ENCODE measurements around the gene EPHB1.

Gene EPHB1

DNA sequence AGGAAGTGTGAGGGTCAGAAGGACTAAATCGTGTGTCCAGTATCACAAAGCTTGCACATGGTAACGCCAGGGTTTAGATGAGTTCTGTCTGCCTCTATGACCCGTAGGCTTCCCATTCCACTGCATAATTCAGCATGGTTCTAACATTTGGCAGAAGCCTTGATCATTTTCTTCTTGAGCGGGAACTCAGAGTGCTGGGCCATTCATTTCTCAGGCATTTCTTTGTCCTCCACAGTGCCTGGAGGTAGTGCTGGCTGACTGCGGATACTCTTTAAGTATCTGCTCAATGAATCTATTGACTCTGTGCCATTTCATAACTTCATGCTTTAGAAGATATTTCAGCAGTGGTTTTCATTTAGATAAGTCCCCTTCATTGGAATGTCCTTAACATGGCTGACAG lies 370.2 kb downstream of the EPHB1 start:
- Histone ChIP-seq H3K9me3 (ENCODE audit: severe bottlenecking) (no peaks in the 10 kb centered on the region), H3K27me3 (ENCODE audit: insufficient read depth, poor library complexity, severe bottlenecking) (peaks cover 4% of the 10 kb centered on the region), H3K4me1 (ENCODE audit: insufficient read depth, poor library complexity, severe bottlenecking) (no peaks in the 10 kb centered on the region), H3K4me3 (ENCODE audit: severe bottlenecking) (no peak overlapping the region), H3K36me3 (ENCODE audit: low read depth) (no peaks in the 10 kb centered on the region), H3K27ac (ENCODE audit: poor library complexity, severe bottlenecking) (no peak overlapping the region)
- ATAC-seq (ENCODE audit: low read depth) (no peak), DNase-seq (ENCODE audit: low spot score) (no peak)
- no peak for TF ChIP-seq CTCF (IDR thresholded peaks at IDR 0.05; ENCODE audit: poor library complexity, severe bottlenecking)

DNA sequence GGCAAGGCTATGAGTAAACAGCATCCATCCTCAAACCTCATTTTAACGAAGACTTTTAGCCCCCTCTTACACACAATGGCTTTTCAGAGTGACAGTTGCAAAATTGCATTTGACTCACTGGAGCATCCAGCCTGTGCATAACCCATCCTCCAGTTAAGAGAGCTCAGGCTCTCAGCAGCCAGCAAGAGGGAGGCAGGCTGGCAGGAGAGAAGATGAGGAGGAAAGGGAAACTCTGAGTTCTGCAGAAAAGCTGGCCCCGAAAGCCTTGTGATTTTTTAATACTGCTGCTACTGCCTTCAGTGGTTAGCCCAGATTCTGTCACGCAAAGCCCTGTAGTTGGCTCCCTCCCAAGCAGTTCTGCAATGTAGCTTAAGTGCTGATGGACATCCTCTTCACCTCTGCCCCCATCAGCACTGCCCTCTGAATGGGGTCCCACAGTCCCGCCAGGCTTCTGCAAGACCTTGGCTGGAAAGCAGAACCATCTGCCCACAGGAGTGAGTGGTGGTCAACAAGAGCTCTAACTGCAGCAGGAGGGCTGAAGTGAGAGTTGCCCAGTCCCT lies 371.3 kb downstream of the EPHB1 start:
- Histone ChIP-seq H3K27me3 (ENCODE audit: insufficient read depth, poor library complexity, severe bottlenecking) (peaks cover 4% of the 10 kb centered on the region), H3K9me3 (ENCODE audit: severe bottlenecking) (no peaks in the 10 kb centered on the region), H3K36me3 (ENCODE audit: low read depth) (no peaks in the 10 kb centered on the region), H3K4me3 (ENCODE audit: severe bottlenecking) (no peak overlapping the region), H3K4me1 (ENCODE audit: insufficient read depth, poor library complexity, severe bottlenecking) (no peaks in the 10 kb centered on the region), H3K27ac (ENCODE audit: poor library complexity, severe bottlenecking) (no peak overlapping the region)
- no peak for TF ChIP-seq CTCF (IDR thresholded peaks at IDR 0.05; ENCODE audit: poor library complexity, severe bottlenecking)
- ATAC-seq (ENCODE audit: low read depth) (no peak), DNase-seq (ENCODE audit: low spot score) (no peak)

DNA sequence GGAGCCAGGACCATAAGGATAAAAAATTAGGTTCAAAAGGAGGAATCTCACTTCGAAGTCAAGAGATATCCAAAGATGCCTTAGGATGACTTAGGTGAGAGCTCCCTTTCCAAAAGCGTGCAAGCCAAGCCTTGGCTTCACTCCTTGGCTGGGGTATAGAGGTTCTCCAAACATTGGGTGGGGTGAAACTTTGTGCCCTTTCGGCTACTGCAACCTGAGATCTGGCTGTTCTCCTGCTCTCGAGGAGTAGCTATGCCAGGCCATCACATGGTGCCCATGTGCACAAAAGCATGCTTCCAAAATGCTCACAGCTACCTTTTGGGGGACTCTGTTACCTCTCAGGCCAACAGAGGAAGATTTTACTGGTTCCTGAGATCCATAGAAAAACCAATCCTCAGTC lies 373.8 kb downstream of the EPHB1 start:
- TF ChIP-seq CTCF (IDR thresholded peaks at IDR 0.05; ENCODE audit: poor library complexity, severe bottlenecking) = no peak
- DNase-seq (ENCODE audit: low spot score) (no peak), ATAC-seq (ENCODE audit: low read depth) (no peak)
- Histone ChIP-seq H3K4me1 (ENCODE audit: insufficient read depth, poor library complexity, severe bottlenecking) (no peaks in the 10 kb centered on the region), H3K9me3 (ENCODE audit: severe bottlenecking) (no peaks in the 10 kb centered on the region), H3K36me3 (ENCODE audit: low read depth) (no peaks in the 10 kb centered on the region), H3K27me3 (ENCODE audit: insufficient read depth, poor library complexity, severe bottlenecking) (peaks cover 4% of the 10 kb centered on the region), H3K27ac (ENCODE audit: poor library complexity, severe bottlenecking) (no peak overlapping the region), H3K4me3 (ENCODE audit: severe bottlenecking) (no peak overlapping the region)

DNA sequence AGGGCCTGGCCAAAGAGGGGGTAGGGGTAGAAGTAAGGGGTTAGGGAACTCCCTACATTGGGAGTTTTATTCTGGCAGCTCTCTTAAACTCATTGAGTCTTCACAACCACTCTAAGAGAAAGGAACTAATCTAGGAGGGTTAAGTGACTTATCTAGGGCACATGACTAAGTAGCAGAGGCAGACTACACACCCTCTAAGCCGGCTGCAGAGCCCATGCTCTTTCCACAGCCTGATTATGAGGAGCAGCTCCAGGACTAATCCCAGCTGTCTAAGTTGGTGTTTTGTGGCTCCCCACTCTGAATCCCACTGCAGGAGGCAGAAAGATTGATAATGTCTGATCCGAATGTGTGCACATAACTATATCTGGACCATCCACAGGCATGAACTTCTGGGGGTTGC lies 374.6 kb downstream of the EPHB1 start:
- DNase-seq (ENCODE audit: low spot score) (no peak), ATAC-seq (ENCODE audit: low read depth) (no peak)
- no peak for TF ChIP-seq CTCF (IDR thresholded peaks at IDR 0.05; ENCODE audit: poor library complexity, severe bottlenecking)
- no peaks in the 10 kb centered on the region for H3K36me3 ChIP-seq (ENCODE audit: low read depth)
- no peaks in the 10 kb centered on the region for H3K9me3 ChIP-seq (ENCODE audit: severe bottlenecking)
- H3K27ac ChIP-seq (ENCODE audit: poor library complexity, severe bottlenecking) = no peak overlapping the region
- no peak overlapping the region for H3K4me3 ChIP-seq (ENCODE audit: severe bottlenecking)
- H3K4me1 ChIP-seq (ENCODE audit: insufficient read depth, poor library complexity, severe bottlenecking) = no peaks in the 10 kb centered on the region
- peaks cover 4% of the 10 kb centered on the region for H3K27me3 ChIP-seq (ENCODE audit: insufficient read depth, poor library complexity, severe bottlenecking)

- ATAC-seq (ENCODE audit: low read depth) = no peak
- Histone ChIP-seq H3K9me3 (ENCODE audit: severe bottlenecking) (no peaks in the 10 kb centered on the region), H3K36me3 (ENCODE audit: low read depth) (no peaks in the 10 kb centered on the region), H3K27ac (ENCODE audit: poor library complexity, severe bottlenecking) (no peak overlapping the region), H3K4me3 (ENCODE audit: severe bottlenecking) (no peak overlapping the region), H3K27me3 (ENCODE audit: insufficient read depth, poor library complexity, severe bottlenecking) (peaks cover 4% of the 10 kb centered on the region), H3K4me1 (ENCODE audit: insufficient read depth, poor library complexity, severe bottlenecking) (no peaks in the 10 kb centered on the region)
- no peak for TF ChIP-seq CTCF (IDR thresholded peaks at IDR 0.05; ENCODE audit: poor library complexity, severe bottlenecking)
- no peak for DNase-seq (ENCODE audit: low spot score)
These were observed 375.7 kb downstream of the EPHB1 start for GRCh38 chr3:135170732-135171131.
